Activated CD4-positive, alpha-beta T cell treated with anti-CD3 and anti-CD28 coated beads for 1 hour (primary cell): ENCODE data around the gene OR6C74.

ENCODE experiments used
- DNase-seq: peaks from one replicate; pipeline ENCODE4 v3.0.0-alpha.2; 2020

Gene OR6C74

GRCh38 chr12:55244309-55244708, at the start of gene OR6C74:
Gene OR6C74, plus strand, starts transcription at chr12:55244609. Its CDS starts 2,679 bp downstream, at chr12:55247288.
- no peak for DNase-seq

- no peak for DNase-seq
Observed at GRCh38 chr12:55220725-55221124, 23.7 kb upstream of the OR6C74 start, which contains the start of gene OR10A7. Gene OR10A7, plus strand, starts transcription at chr12:55221025. Its CDS starts 0 bp downstream, at chr12:55221025.

GRCh38 chr12:55226523-55226922, 17.9 kb upstream of the OR6C74 start:
- no peak for DNase-seq

GRCh38 chr12:55227643-55228042, 16.8 kb upstream of the OR6C74 start:
- no peak for DNase-seq

GRCh38 chr12:55246159-55246558, 1.8 kb downstream of the OR6C74 start:
- DNase-seq: no peak

- DNase-seq: no peak
Observed at GRCh38 chr12:55250944-55251343, 6.5 kb downstream of the OR6C74 start.

- DNase-seq: no peak
Observed at GRCh38 chr12:55253281-55253680, 8.9 kb downstream of the OR6C74 start.

GRCh38 chr12:55256831-55257230, 12.4 kb downstream of the OR6C74 start:
- DNase-seq: no peak

GRCh38 chr12:55258303-55258702, 13.9 kb downstream of the OR6C74 start:
- no peak for DNase-seq

- no peak for DNase-seq
Observed at GRCh38 chr12:55280991-55281390, 36.6 kb downstream of the OR6C74 start.

GRCh38 chr12:55289999-55290398, 45.6 kb downstream of the OR6C74 start:
- DNase-seq: no peak
